Measurements from ENCODE around the gene GDF7.

- TF ChIP-seq EP300 (IDR thresholded peaks at IDR 0.05; ENCODE audit: borderline replicate concordance): no peak
- TF ChIP-seq NFIC (IDR thresholded peaks at IDR 0.05): no peak
- TF ChIP-seq ZBTB7A (IDR thresholded peaks at IDR 0.05; ENCODE audit: low read depth): no peak
- no peak for TF ChIP-seq YY1 (IDR thresholded peaks at IDR 0.05; ENCODE audit: low read depth)
- no peak for TF ChIP-seq MAX (IDR thresholded peaks at IDR 0.05)
- no peak for TF ChIP-seq CREB1 (IDR thresholded peaks at IDR 0.05; ENCODE audit: low read depth)
- peak; percentile 54 for TF ChIP-seq RAD21 (IDR thresholded peaks at IDR 0.05; ENCODE audit: low read depth)
- TF ChIP-seq CEBPB (IDR thresholded peaks at IDR 0.05): no peak
- no peak for TF ChIP-seq USF1 (IDR thresholded peaks at IDR 0.05)
- no peak for TF ChIP-seq EGR1 (IDR thresholded peaks at IDR 0.05)
- no peak for TF ChIP-seq REST (IDR thresholded peaks at IDR 0.05; ENCODE audit: low read depth)
- no peak for TF ChIP-seq TCF12 (IDR thresholded peaks at IDR 0.05; ENCODE audit: low read depth)
- TF ChIP-seq TEAD4 (IDR thresholded peaks at IDR 0.05): no peak
- no peak for TF ChIP-seq TAF1 (IDR thresholded peaks at IDR 0.05; ENCODE audit: low read depth)
Observed at GRCh38 chr2:20682167-20682920, 15.4 kb downstream of the GDF7 start.

Data from Ishikawa (cell line).